OCI-LY3 (cell line): ENCODE measurements around the gene UPB1.

Source experiments
- EZH2phosphoT487 ChIP-seq: fragments of 200-600 bp; shearing (Covaris generic); IDR thresholded peaks from 2 replicates; pipeline ENCODE4 v1.6.1; 2018; ENCODE audit warnings: antibody characterized with exemption, mixed run types, low read depth
- TF ChIP-seq, protein P1 (sequence below): fragments of 200-600, 300-600 bp; sonication (generic); IDR thresholded peaks from 2 replicates; pipeline ENCODE4 v1.5.1; 2014; ENCODE audit warnings: antibody characterized with exemption, low read length, low read depth

DNA sequence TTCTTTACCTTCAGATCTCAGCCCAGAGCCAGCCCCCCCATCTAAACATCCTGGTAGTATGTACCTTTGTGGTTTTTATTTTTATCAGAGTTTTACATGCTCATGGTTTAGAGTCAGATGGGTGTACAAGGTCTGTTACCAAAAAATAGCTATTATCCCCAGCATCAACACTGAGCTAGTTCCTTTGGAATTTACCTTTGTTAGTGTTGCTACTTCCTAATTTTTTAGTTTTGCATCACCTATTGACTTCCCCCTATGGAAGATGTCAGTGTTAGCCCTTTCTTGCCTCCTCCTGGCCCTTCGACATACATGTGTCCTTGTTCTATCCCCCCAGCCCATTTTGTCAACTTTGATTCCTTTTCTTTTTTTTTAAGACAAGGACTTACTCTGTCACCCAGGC, 7.4 kb downstream of the UPB1 start:
- TF ChIP-seq, protein P1, sequence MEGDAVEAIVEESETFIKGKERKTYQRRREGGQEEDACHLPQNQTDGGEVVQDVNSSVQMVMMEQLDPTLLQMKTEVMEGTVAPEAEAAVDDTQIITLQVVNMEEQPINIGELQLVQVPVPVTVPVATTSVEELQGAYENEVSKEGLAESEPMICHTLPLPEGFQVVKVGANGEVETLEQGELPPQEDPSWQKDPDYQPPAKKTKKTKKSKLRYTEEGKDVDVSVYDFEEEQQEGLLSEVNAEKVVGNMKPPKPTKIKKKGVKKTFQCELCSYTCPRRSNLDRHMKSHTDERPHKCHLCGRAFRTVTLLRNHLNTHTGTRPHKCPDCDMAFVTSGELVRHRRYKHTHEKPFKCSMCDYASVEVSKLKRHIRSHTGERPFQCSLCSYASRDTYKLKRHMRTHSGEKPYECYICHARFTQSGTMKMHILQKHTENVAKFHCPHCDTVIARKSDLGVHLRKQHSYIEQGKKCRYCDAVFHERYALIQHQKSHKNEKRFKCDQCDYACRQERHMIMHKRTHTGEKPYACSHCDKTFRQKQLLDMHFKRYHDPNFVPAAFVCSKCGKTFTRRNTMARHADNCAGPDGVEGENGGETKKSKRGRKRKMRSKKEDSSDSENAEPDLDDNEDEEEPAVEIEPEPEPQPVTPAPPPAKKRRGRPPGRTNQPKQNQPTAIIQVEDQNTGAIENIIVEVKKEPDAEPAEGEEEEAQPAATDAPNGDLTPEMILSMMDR, result no peak
- no peak for TF ChIP-seq EZH2phosphoT487
